Kidney glomerular epithelial cell (primary cell): ENCODE measurements around the gene PIWIL4.
"Not testable (repeated sequence)": the region's sequence is repeated elsewhere in the genome, so short reads cannot be mapped to it uniquely, and the experiment has no call there.

Experiments
- DNase-seq: peaks from one replicate; lab custom pipeline; 2025; lab: John Stamatoyannopoulos, UW

Gene PIWIL4

GRCh38 chr11:94638301-94638901 is 71.2 kb downstream of the PIWIL4 start:
- DNase-seq: no peak

GRCh38 chr11:94638902-94639373 is 71.8 kb downstream of the PIWIL4 start:
- no peak for DNase-seq

- no peak for DNase-seq
Observed at GRCh38 chr11:94639901-94640721, 72.9 kb downstream of the PIWIL4 start.

DNA sequence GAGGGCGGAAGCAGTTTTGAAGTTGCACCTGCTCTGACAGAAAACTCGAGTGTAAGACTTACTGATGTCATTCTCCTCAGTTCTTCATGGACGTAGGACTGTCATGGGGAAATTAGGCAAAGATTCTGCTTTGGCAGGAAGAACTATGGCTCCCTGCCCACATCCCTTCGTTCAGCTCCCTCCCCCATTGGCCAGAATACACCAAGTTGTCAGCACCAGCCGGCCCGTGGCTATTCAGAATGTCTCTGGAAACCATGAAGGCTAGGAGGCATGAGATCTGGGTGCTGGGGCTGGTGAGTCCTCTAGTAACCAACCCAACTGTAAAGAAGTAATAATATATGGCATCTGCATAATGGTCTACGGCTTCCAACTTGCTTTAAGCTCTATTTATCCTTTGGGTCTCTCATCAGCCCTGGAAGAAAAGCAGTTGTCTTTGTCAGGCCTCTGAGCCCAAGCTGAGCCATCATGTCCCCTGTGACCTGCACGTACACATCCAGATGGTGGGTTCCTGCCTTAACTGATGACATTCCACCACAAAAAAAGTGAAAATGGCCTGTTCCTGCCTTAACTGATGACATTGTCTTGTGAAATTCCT is 74.1 kb downstream of the PIWIL4 start:
- DNase-seq: no peak

DNA sequence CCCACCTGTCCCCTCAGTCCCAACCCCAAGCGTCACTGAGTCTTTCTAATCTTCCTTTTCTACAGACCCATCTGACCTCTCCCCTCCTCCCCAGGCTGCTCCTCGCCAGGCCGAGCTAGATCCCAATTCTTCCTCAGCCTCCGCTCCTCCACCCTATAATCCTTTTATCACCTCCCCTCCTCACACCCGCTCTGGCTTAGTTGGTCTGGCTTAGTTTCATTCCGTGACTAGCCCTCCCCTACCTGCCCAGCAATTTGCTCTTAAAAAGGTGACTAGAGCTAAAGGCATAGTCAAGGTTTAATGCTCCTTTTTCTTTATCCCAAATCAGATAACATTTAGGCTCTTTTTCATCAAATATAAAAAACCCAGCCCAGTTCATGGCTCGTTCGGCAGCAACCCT is 76.0 kb downstream of the PIWIL4 start:
- not testable (repeated sequence) for DNase-seq

DNA sequence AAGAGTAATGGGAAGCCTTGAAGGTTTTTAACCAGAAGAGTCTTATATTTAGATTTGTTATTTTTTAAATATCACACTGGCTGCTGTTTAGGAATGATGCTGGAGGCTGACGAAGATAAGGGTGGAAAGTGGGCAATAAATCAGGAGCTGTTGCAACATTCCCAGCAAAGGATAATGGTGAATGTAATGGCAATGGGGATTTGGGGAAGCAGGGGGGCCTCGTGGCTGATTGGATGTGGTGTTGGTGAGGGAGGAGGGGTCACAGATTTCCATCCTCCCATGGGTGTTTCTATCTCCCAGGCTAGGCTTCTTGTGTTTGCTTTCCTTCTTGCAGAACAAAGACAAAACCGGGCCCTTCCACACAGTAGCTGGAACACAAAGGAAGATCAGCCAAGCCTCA is 80.8 kb downstream of the PIWIL4 start:
- no peak for DNase-seq

DNA sequence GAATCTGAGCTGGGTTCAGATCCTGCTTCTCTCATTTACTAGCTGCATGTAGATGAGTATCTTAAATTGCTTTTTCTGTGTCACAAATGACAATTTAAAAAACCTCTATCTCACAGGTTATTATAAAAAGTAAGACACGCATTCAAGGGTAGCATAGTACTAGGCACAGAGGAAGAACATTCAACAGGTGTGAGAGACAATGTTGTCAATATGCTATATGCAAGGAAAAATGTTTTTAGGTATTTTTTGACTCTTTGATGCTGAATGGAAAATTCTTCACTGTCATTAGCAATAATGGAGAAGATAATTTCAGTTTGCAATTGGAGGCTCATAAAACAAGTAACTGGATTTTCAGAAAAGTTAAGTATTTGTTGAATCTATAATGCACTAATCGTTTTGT is 81.6 kb downstream of the PIWIL4 start:
- DNase-seq: no peak

GRCh38 chr11:94649254-94649653 is 82.1 kb downstream of the PIWIL4 start:
- DNase-seq: no peak

DNA sequence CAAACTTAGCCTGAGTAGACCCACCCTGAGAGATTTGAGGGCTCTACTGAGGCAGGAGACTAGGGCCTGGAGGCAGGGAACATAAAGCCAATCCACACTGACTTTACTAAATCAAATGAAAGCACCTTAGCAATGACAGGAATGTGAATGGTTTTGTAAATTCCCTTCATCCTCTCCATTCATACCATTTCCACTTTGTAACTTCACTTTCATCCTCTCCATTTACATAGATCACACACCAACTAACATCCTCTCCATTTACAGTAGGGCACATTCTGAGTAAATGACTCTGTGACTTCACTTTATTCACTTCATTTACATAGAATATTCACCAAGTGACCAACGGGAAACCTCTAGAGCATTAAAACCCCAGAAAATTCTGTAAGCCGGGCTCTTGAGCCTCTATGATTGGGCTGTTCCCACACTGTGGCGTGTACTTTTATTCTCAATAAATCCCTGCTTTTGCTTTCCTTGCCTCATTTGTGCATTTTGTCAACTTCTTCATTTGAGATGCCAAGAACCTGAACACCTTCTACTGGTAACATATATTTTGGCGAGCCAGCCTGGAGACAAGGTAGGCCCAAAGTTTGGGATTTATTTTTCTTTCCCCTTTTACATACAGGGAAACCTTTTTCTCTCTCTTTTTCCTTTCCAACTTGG is 82.9 kb downstream of the PIWIL4 start:
- DNase-seq: no peak

DNA sequence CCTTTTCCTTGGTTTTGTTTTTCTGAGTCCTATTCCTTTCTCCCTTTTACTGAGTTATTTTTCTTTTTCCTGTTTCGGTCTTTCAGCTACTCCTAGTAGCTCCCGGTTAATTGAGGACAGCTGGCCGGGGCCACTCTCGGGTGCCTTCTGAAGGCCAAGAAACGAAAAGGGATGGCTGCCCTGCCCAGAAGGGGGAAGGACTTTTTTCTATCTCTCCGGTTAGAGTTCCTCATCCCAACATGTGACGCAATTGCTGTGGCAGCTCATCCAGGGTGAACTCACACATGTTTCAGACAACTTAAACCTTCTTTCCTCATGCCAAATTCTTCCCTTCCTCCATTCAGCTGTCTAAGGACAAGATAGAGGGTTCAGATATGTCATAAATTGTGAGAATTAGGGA is 83.6 kb downstream of the PIWIL4 start:
- DNase-seq: no peak

DNA sequence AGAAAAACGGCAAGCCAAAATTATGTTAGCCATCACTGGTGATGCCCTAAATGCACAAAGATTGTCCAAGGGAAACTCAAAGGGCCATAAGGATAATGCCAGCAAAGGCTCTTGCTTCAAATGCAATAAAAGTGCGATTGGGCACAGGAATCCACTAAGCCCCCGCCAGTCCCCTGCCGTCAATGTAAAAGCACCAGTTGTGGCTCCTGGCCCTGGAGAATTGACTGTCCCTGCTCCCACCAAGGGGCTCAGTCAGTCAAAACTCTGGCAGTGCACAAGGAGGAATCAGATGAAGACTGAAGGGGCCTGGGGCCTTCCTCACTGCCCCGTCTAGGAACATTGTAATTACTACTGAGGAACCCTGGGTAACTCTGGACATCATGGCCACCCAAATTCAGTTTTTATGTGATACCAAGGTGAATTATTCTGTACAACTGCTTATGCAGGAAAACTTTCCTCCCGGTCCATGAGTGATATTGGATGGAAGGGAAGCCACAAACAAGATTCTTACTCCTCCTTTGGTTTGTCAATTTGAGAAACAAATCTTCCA is 85.6 kb downstream of the PIWIL4 start:
- DNase-seq: no peak

GRCh38 chr11:94653561-94653960 is 86.4 kb downstream of the PIWIL4 start:
- no peak for DNase-seq

GRCh38 chr11:94654201-94654600 is 87.0 kb downstream of the PIWIL4 start:
- DNase-seq: no peak

GRCh38 chr11:94655291-94655690 is 88.1 kb downstream of the PIWIL4 start:
- DNase-seq: no peak

- no peak for DNase-seq
Observed at GRCh38 chr11:94655956-94656355, 88.8 kb downstream of the PIWIL4 start.

DNA sequence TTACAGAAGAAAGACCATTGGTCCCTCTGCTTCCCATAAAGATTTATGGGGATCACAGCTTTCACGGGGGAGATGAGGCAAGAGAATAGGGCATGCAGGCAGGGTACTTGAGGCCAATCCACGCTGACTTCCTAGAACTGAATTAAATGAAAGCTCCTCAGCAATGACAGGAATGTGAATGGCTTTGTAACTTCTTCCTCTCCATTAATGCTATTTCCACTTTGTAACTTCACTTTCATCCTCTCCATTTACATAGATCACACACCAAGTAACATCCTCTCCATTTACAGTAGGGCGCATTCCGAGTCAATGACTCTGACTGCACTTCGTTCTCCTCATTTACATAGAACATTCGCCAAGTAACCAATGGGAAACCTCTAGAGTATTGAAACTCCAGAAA is 89.8 kb downstream of the PIWIL4 start:
- DNase-seq: no peak

DNA sequence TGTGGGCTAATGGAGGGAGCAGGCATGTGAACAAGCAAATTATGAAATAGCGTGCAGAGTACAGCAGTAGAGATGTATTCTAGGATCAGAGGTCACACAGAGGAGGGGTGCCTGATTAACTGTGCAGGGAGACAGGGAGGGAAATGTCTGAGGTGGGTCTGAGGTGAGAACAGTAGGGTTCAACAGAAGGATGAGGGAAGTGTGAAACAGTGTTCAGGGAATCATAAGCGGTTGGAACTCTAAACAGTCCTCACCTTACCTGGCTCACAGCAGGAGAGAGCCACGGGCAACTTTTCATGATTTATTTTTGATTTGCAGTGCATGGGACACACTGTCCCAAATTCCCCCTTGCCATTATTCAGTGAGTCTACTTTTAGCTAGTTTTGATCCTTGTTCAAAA is 90.5 kb downstream of the PIWIL4 start:
- no peak for DNase-seq

DNA sequence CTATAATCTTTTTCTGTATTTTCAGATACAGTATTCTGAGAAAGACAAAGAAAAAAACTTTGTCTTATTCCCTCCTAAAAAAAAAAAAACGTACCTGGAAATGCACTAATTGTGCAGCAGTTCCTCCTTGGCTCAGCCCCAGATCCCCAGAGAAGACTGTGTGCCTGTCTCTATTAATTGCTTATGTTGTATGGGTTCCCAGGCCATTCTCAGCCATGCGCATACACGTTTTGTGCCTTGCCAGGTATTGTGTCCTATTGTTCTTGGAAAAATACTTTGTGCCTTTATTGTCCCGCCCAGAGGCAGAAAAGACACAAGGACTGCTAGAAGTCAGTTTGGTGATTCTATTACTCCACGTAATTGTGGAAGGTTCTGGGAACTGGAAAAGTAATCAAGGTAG is 91.2 kb downstream of the PIWIL4 start:
- DNase-seq: no peak

DNA sequence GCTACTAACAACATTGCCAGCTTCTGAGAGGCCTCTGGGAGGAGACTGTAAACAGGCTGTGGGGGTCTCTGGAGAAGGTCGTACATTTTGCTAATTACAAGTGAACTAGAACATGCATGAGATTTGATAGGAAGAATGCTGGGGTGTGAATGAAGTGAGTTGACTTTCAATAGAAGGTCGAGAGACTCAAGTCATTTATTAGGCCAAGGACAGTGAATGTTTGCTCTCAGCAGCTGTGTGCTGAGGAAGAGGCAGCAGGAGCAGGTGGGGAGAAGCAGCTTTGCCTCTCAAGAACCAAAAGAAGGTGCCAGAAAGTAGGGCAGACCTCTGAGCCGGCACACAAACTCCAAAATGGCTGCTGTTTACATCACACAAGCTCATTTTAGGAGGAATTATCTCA is 91.7 kb downstream of the PIWIL4 start:
- DNase-seq: no peak

DNA sequence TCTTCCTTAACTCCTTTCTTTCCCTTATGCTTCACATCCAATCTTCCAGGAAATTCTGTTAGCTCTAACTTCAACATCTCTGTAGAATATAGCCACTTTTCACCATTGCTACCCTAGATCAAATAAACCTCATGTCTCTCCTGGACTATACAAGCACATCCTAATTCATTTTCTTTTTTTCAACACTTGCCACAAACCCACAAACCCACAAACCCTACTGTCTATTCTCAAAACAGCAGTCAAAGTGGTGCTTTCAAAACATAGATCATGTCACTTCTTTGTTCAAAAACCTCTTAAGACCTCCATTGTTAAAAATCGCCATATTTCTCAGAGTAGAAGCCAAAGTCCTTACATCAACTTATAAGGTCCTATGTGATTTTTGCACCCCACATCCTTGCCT is 94.3 kb downstream of the PIWIL4 start:
- DNase-seq: no peak

DNA sequence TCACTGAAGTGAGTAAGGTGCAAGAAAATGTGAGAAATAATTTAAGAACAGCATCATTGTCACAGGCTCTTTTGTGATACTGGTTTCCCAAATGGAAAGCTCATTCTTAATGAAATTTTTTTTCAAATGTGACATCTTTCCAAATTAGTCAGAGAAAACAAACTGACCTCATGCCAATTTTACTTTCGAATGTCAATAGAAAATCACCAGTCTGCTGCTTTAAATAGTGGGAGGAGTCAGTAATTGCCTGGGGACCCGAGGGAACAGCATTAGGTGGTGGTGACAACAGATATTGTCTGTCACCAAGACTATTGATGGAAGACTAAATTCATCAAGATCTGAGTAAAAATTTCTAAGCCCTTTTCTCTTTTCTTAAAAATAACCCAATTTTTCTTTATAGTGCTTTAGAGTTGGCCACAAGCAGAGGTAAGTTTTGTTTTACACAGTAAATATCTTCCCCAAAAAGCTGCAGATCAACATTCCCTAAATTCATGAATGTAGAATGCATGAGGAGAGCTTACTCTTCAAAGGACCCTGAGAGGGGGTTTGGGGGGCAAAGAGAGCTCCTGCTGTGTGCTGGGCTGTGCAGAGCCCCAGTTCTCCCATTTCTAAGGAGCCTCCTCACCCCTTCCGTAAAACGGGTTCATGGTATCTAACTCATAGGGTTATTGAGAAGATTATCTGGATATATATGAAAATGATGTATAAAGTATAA is 95.1 kb downstream of the PIWIL4 start:
- DNase-seq: no peak
